ENCODE measurements around the gene F2R.

- TF ChIP-seq TOX (CRISPR knock-in tag; IDR thresholded peaks at IDR 0.05; ENCODE audit: borderline replicate concordance): no peak
- no peak for TF ChIP-seq ZFP3 (CRISPR knock-in tag; IDR thresholded peaks at IDR 0.05)
- no peak for TF ChIP-seq PATZ1 (CRISPR knock-in tag; IDR thresholded peaks at IDR 0.05; ENCODE audit: borderline replicate concordance)
- no peak for TF ChIP-seq ARNTL (CRISPR knock-in tag; IDR thresholded peaks at IDR 0.05; ENCODE audit: borderline replicate concordance, low read depth)
- no peak for TF ChIP-seq CREB5 (CRISPR knock-in tag; IDR thresholded peaks at IDR 0.05; ENCODE audit: low read depth)
- no peak for TF ChIP-seq BACH2 (CRISPR knock-in tag; IDR thresholded peaks at IDR 0.05; ENCODE audit: borderline replicate concordance)
- TF ChIP-seq ZFP30 (CRISPR knock-in tag; IDR thresholded peaks at IDR 0.05): no peak
These were observed 21.6 kb upstream of the F2R start for GRCh38 chr5:76694317-76694716.

All from SK-N-SH treated with all-trans-retinoic acid at 6 μM for 48 hours (cell line).